ENCODE results near the gene WDR18. TPM values are rescaled to one million over a fixed set of nuclear protein-coding genes. Genes with fewer than 3 reads are reported as not detected.

WDR18 gene
- total and polyA plus RNA-seq, 2 of the 4 experiments (the other 2 are of a cell fraction) = 37.1 to 56.9 TPM

DNA sequence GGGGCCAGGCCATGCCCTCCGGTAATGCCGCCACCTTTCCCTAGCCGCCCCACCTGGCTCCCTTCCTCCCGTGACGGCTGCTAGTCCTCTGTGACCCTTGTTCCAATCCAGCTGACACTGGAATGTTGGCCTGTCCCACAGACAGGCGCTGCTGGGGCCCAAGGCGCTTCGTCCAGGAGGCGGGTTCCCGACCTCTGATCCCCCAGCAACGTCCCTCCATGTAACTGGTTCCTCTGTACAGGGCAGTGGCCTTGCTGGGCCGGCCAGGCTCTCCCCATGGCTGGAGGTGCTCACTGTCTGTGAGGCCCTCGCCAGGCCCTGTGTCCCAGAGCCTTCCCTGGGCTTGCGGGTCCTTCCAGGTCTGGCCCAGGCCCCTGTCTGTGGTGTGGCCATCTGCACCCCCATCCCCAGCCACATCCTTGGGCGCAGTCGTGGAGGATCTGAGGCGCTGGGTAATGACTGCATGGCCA, 9.3 kb downstream of the WDR18 start:
- Histone ChIP-seq H2BK120ac (ENCODE audit: low read depth, low read length) (no peak overlapping the region), H3K56ac (ENCODE audit: extremely low read depth, insufficient read depth, low read length) (no peak overlapping the region), H2AK9ac (replicated peaks; ENCODE audit: low read depth, low read length, poor library complexity) (peak overlapping the region; percentile 55), H3K4me1 (ENCODE audit: control insufficient read depth, insufficient read depth, low read length) (peaks cover 5% of the 10 kb centered on the region), H3K18ac (ENCODE audit: low read depth, low read length) (no peak overlapping the region), H3K27ac (ENCODE audit: insufficient read depth, low read length) (no peak overlapping the region), H2AFZ (replicated peaks; ENCODE audit: low read length, poor library complexity) (no peak overlapping the region), H4K91ac (ENCODE audit: insufficient read depth, low read depth, low read length) (no peak overlapping the region), H4K8ac (ENCODE audit: low read depth in 2 of 2, low read length in 2 of 2) (no peak overlapping the region), H3K9me1 (ENCODE audit: insufficient read depth, low read length) (no peaks in the 10 kb centered on the region), H3K79me1 (ENCODE audit: low read depth in 1 of 2, low read length in 2 of 2) (no peaks in the 10 kb centered on the region; a peak in 1 of 4 replicates), H4K20me1 (ENCODE audit: insufficient read depth, low read length) (no peaks in the 10 kb centered on the region; the same call in 1 of the 2 replicates), H2BK20ac (ENCODE audit: low read depth, low read length) (no peak overlapping the region), H3K4me2 (ENCODE audit: low read depth, low read length) (no peak overlapping the region), H3K4ac (ENCODE audit: low read depth, low read length) (no peak overlapping the region), H3K36me3 (ENCODE audit: control insufficient read depth, insufficient read depth, low read length) (peaks cover 38% of the 10 kb centered on the region), H3K4me3 (ENCODE audit: insufficient read depth, low read depth, low read length) (no peak overlapping the region), H3K23ac (ENCODE audit: low read depth, low read length) (no peak overlapping the region), H2AK5ac (ENCODE audit: low read depth, low read length) (no peak overlapping the region), H4K5ac (ENCODE audit: low read depth, low read length) (no peak overlapping the region), H3K9me3 (ENCODE audit: control insufficient read depth, insufficient read depth, low read length) (no peaks in the 10 kb centered on the region), H2BK5ac (ENCODE audit: low read depth, low read length, poor library complexity, severe bottlenecking) (no peak overlapping the region), H2BK15ac (ENCODE audit: low read depth, low read length) (no peak overlapping the region), H3K14ac (replicated peaks; ENCODE audit: low read depth, low read length) (no peak overlapping the region), H3K9ac (ENCODE audit: low read depth, low read length) (no peak overlapping the region), H3K27me3 (ENCODE audit: control insufficient read depth, insufficient read depth, low read length) (peaks cover 24% of the 10 kb centered on the region)
- dilution Hi-C loops (cut with HindIII; ENCODE audit: low sequenced_read_pairs, unreplicated experiment) (no loop called here), intact Hi-C loops (cut with micrococcal nuclease) (no loop called here), in situ Hi-C loops (cut with MboI; ENCODE audit: low sequenced_read_pairs) (no loop called here)
- TF ChIP-seq, protein P1, sequence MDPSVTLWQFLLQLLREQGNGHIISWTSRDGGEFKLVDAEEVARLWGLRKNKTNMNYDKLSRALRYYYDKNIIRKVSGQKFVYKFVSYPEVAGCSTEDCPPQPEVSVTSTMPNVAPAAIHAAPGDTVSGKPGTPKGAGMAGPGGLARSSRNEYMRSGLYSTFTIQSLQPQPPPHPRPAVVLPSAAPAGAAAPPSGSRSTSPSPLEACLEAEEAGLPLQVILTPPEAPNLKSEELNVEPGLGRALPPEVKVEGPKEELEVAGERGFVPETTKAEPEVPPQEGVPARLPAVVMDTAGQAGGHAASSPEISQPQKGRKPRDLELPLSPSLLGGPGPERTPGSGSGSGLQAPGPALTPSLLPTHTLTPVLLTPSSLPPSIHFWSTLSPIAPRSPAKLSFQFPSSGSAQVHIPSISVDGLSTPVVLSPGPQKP (IDR thresholded peaks at IDR 0.05; ENCODE audit: borderline replicate concordance, low read depth, low read length) = no peak
- no peak for TF ChIP-seq MAZ (IDR thresholded peaks at IDR 0.05; ENCODE audit: borderline replicate concordance, low read depth, low read length)
- no peak for TF ChIP-seq POLR2A (IDR thresholded peaks at IDR 0.05; ENCODE audit: low read depth, low read length)
- TF ChIP-seq RAD21 (IDR thresholded peaks at IDR 0.05; ENCODE audit: low read length) = no peak
- TF ChIP-seq FOS (IDR thresholded peaks at IDR 0.05; ENCODE audit: low read depth, low read length) = no peak
- TF ChIP-seq SMC3 (IDR thresholded peaks at IDR 0.05; ENCODE audit: low read depth, low read length) = no peak
- no peak for TF ChIP-seq RFX5 (IDR thresholded peaks at IDR 0.05; ENCODE audit: low read depth, low read length)
- TF ChIP-seq MXI1 (IDR thresholded peaks at IDR 0.05; ENCODE audit: borderline replicate concordance, low read depth, low read length) = no peak
- TF ChIP-seq BHLHE40 (IDR thresholded peaks at IDR 0.05; ENCODE audit: low read depth, low read length) = no peak
- no peak for TF ChIP-seq RCOR1 (IDR thresholded peaks at IDR 0.05; ENCODE audit: insufficient replicate concordance, low read length)
- no peak for TF ChIP-seq CEBPB (IDR thresholded peaks at IDR 0.05; ENCODE audit: low read depth, low read length)
- TF ChIP-seq, protein P2, sequence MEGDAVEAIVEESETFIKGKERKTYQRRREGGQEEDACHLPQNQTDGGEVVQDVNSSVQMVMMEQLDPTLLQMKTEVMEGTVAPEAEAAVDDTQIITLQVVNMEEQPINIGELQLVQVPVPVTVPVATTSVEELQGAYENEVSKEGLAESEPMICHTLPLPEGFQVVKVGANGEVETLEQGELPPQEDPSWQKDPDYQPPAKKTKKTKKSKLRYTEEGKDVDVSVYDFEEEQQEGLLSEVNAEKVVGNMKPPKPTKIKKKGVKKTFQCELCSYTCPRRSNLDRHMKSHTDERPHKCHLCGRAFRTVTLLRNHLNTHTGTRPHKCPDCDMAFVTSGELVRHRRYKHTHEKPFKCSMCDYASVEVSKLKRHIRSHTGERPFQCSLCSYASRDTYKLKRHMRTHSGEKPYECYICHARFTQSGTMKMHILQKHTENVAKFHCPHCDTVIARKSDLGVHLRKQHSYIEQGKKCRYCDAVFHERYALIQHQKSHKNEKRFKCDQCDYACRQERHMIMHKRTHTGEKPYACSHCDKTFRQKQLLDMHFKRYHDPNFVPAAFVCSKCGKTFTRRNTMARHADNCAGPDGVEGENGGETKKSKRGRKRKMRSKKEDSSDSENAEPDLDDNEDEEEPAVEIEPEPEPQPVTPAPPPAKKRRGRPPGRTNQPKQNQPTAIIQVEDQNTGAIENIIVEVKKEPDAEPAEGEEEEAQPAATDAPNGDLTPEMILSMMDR (conservative IDR thresholded peaks at IDR 0.05; ENCODE audit: low read depth, low read length) = no peak
- no peak for ATAC-seq (ENCODE audit: low read depth)
- BruUV-seq (replicated peaks) = no TSS peak
- CTCF ChIA-PET = no interaction called here
- POLR2A ChIA-PET (ENCODE audit: unreplicated experiment) = no interaction called here
- DNase-seq = no peak
- WGBS, 2 experiments (ENCODE audit: extremely low coverage in 2 of 2, insufficient read length in 1 of 2) = 81% methylated on average over 10 of the region's 17 CpGs; no CpG with 5 or more reads in 1 of the 2 experiments
